PC-9 (cell line): Measurements from ENCODE around the gene ATP6V0E1.

Experiments used
- EZH2 ChIP-seq: fragments of 200-600 bp; sonication (generic); IDR thresholded peaks from 2 replicates; pipeline ENCODE4 v1.8.0; 2017; ENCODE audit warnings: antibody characterized with exemption, low read depth
- TF ChIP-seq, protein P1 (sequence below): fragments of 200-600 bp; sonication (generic); conservative IDR thresholded peaks from 2 replicates; pipeline ENCODE4 v1.6.1; 2017; ENCODE audit warnings: mixed run types, antibody characterized with exemption, mild to moderate bottlenecking, moderate library complexity

DNA sequence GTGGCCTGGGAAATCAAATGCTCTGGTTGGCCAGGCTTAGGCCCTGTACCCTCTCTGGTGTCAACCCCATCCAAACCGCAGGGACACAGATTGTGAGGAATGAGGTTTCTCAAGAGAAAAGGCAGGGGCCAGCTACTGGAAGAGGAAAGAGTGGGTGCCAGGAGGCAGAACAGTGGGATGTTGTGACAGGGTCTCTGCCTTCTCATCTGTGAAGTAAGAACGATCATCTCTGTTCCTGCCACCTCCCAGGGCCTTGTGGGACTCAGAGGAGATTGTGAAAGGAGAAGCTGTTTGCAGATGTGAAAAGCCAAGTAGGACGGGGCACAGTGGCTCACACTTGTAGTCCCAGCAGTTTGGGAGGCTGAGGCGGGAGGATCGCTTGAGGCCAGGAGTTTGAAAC is 47.2 kb upstream of the ATP6V0E1 start:
- TF ChIP-seq, protein P1, sequence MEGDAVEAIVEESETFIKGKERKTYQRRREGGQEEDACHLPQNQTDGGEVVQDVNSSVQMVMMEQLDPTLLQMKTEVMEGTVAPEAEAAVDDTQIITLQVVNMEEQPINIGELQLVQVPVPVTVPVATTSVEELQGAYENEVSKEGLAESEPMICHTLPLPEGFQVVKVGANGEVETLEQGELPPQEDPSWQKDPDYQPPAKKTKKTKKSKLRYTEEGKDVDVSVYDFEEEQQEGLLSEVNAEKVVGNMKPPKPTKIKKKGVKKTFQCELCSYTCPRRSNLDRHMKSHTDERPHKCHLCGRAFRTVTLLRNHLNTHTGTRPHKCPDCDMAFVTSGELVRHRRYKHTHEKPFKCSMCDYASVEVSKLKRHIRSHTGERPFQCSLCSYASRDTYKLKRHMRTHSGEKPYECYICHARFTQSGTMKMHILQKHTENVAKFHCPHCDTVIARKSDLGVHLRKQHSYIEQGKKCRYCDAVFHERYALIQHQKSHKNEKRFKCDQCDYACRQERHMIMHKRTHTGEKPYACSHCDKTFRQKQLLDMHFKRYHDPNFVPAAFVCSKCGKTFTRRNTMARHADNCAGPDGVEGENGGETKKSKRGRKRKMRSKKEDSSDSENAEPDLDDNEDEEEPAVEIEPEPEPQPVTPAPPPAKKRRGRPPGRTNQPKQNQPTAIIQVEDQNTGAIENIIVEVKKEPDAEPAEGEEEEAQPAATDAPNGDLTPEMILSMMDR: no peak
- TF ChIP-seq EZH2: no peak
